Keratinocyte (primary cell): ENCODE data around the gene GSS. TPM values are rescaled to one million over a fixed set of nuclear protein-coding genes. Genes with fewer than 3 reads are reported as not detected.

Experiments
- DNase-seq: peaks from one replicate; pipeline ENCODE4 v3.0.0-alpha.2; 2011; ENCODE audit warnings: low read depth, missing footprints, low spot score
- FAIRE-seq: peaks from 2 replicates; lab custom pipeline; 2011; peaks lifted over from hg19 to GRCh38; lab: Jason Lieb, UNC
- H2AFZ ChIP-seq: 2 replicates; pipeline ENCODE4 v1.6.0; 2012; ENCODE audit warnings: low read length, control low read depth, inconsistent platforms; ENCODE audit not compliant: control insufficient read depth
- H3K27ac ChIP-seq: 2 replicates; pipeline ENCODE4 v1.5.1; 2011; ENCODE audit warnings: low read length; ENCODE audit not compliant: control insufficient read depth, insufficient read depth
- H3K27me3 ChIP-seq: 3 replicates; pipeline ENCODE4 v1.6.0; 2011; ENCODE audit warnings: low read length; ENCODE audit not compliant: control insufficient read depth, insufficient read depth; ENCODE audit errors: extremely low read depth
- H3K36me3 ChIP-seq, 2 experiments: 2 replicates in 1 of 2; 3 replicates in 1 of 2; pipeline ENCODE4 v1.5.1; 2011; ENCODE audit warnings: low read length in 2 of 2, mild to moderate bottlenecking in 1 of 2; ENCODE audit not compliant: control insufficient read depth in 2 of 2, insufficient read depth in 2 of 2; ENCODE audit errors: extremely low read depth in 1 of 2
- H3K4me1 ChIP-seq: 3 replicates; pipeline ENCODE4 v1.5.1; 2011; ENCODE audit warnings: low read length; ENCODE audit not compliant: control insufficient read depth, insufficient read depth; ENCODE audit errors: extremely low read depth
- H3K4me2 ChIP-seq: 3 replicates; pipeline ENCODE4 v1.6.0; 2011; ENCODE audit warnings: low read depth, low read length; ENCODE audit not compliant: control insufficient read depth, insufficient read depth; ENCODE audit errors: extremely low read depth
- H3K4me3 ChIP-seq, 3 experiments: fragments of 200-600 bp in 1 of 3; sonication (generic) in 1 of 3; 2 replicates in 2 of 3; 3 replicates in 1 of 3; pipeline ENCODE4 v1.5.1; 2011 to 2016; ENCODE audit warnings: low read length in 3 of 3, mild to moderate bottlenecking in 3 of 3, control low read depth in 2 of 3, inconsistent platforms in 1 of 3, low read depth in 1 of 3, mixed read lengths in 1 of 3, mixed run types in 1 of 3, moderate library complexity in 1 of 3; ENCODE audit not compliant: control insufficient read depth in 2 of 3, insufficient read depth in 2 of 3; ENCODE audit errors: extremely low read depth in 1 of 3
- H3K79me2 ChIP-seq: 2 replicates; pipeline ENCODE4 v1.6.0; 2012; ENCODE audit warnings: low read length; ENCODE audit not compliant: control insufficient read depth, insufficient read depth
- H3K9ac ChIP-seq: 3 replicates; pipeline ENCODE4 v1.6.0; 2011; ENCODE audit warnings: low read length; ENCODE audit not compliant: control insufficient read depth, insufficient read depth; ENCODE audit errors: extremely low read depth
- H3K9me1 ChIP-seq: 3 replicates; pipeline ENCODE4 v1.6.0; 2011; ENCODE audit warnings: low read length; ENCODE audit not compliant: control insufficient read depth, insufficient read depth; ENCODE audit errors: extremely low read depth
- H3K9me3 ChIP-seq: 2 replicates; pipeline ENCODE4 v1.5.1; 2012; ENCODE audit warnings: low read depth, low read length; ENCODE audit not compliant: control insufficient read depth
- H4K20me1 ChIP-seq: 3 replicates; pipeline ENCODE4 v1.6.0; 2011; ENCODE audit warnings: low read length; ENCODE audit not compliant: control insufficient read depth, insufficient read depth; ENCODE audit errors: extremely low read depth
- CTCF ChIP-seq, 3 experiments: IDR thresholded peaks in 1 of 3; conservative IDR thresholded peaks in 1 of 3; optimal IDR thresholded peaks in 1 of 3; 2 replicates in 2 of 3; 3 replicates in 1 of 3; pipeline versions ENCODE3 to v1.5.1; 2011; ENCODE audit warnings: low read length in 3 of 3, mild to moderate bottlenecking in 3 of 3, moderate library complexity in 2 of 3, control low read depth in 1 of 3, inconsistent platforms in 1 of 3; ENCODE audit not compliant: insufficient read depth in 2 of 3; ENCODE audit errors: extremely low read depth in 1 of 3
- EZH2 ChIP-seq: IDR thresholded peaks from one replicate; pipeline ENCODE4 v1.6.1; 2012; ENCODE audit warnings: inconsistent platforms, mild to moderate bottlenecking, low read length, moderate library complexity
- dilution Hi-C: fragments of 300-500 bp; cut with MboI; formaldehyde crosslinking; loops from one replicate; pipeline ENCODE4 v1.7.0; 2020; ENCODE audit warnings: low sequenced_read_pairs; ENCODE audit not compliant: extremely low pct_ligation_motif_present
- polyA plus RNA-seq, 5 experiments: library from polyadenylated mRNA; depleted of rRNA in 3 of 5; stranded (reverse) in 3 of 5; stranded (forward) in 1 of 5; unstranded in 1 of 5; fragments of >200 nt; gene quantifications; 1 replicate in 1 of 5; 2 replicates in 3 of 5; 3 replicates in 1 of 5; pipeline versions ENCODE4 v1.2.1 to v1.2.3, GENCODE V29; 2011 to 2012; ENCODE audit warnings: missing spikeins in 2 of 5, low read depth in 1 of 5, low replicate concordance in 1 of 5

GSS gene
- polyA plus RNA-seq, 1 donor (not counting 4 experiments of a cell fraction or from before 2014, with no cell fraction given) = 101 TPM

- TF ChIP-seq EZH2 = no peak
- no peak for TF ChIP-seq CTCF (optimal IDR thresholded peaks at IDR 0.05 in 1 of 3, IDR thresholded peaks at IDR 0.05 in 1 of 3, conservative IDR thresholded peaks at IDR 0.05 in 1 of 3; ENCODE audit: extremely low read depth in 1 of 3, insufficient read depth in 2 of 3, low read length in 3 of 3)
- H3K4me3 ChIP-seq = no peak overlapping the region
- H3K4me1 ChIP-seq = peaks cover 50% of the 10 kb centered on the region
- H3K9me1 ChIP-seq = peaks cover 2% of the 10 kb centered on the region
- no peaks in the 10 kb centered on the region for H3K27me3 ChIP-seq
- H3K4me2 ChIP-seq = no peak overlapping the region
- peaks cover 12% of the 10 kb centered on the region for H3K79me2 ChIP-seq
- no peak overlapping the region for H2AFZ ChIP-seq
- no peak overlapping the region for H3K27ac ChIP-seq
- H3K9me3 ChIP-seq = no peaks in the 10 kb centered on the region
- no peak for DNase-seq
- H3K9ac ChIP-seq = no peak overlapping the region
- H3K36me3 ChIP-seq = peaks cover 1 to 7% of the 10 kb centered on the region in 2 experiments
- FAIRE-seq = no peak
- H4K20me1 ChIP-seq = no peaks in the 10 kb centered on the region
- dilution Hi-C loops = no loop called here
Measured at GRCh38 chr20:34951252-34951651, 4.4 kb downstream of the GSS start.

GRCh38 chr20:34949120-34949519, 6.5 kb downstream of the GSS start:
- Histone ChIP-seq H3K27ac (no peak overlapping the region), H3K4me3 (no peak overlapping the region), H3K4me2 (no peak overlapping the region), H3K9me3 (no peaks in the 10 kb centered on the region), H4K20me1 (no peaks in the 10 kb centered on the region), H2AFZ (no peak overlapping the region), H3K27me3 (no peaks in the 10 kb centered on the region), H3K9me1 (peaks cover 2% of the 10 kb centered on the region), H3K9ac (no peak overlapping the region), H3K36me3 (peaks cover 3 to 12% of the 10 kb centered on the region in 2 experiments), H3K4me1 (peaks cover 46% of the 10 kb centered on the region), H3K79me2 (peaks cover 5% of the 10 kb centered on the region)
- no peak for DNase-seq
- FAIRE-seq = no peak
- dilution Hi-C loops = no loop called here
- TF ChIP-seq EZH2 = no peak
- no peak for TF ChIP-seq CTCF (optimal IDR thresholded peaks at IDR 0.05 in 1 of 3, IDR thresholded peaks at IDR 0.05 in 1 of 3, conservative IDR thresholded peaks at IDR 0.05 in 1 of 3; ENCODE audit: extremely low read depth in 1 of 3, insufficient read depth in 2 of 3, low read length in 3 of 3)
